NCI-H128 (cell line): ENCODE results near the gene AFG1L.
"Not testable (repeated sequence)": the region's sequence is repeated elsewhere in the genome, so short reads cannot be mapped to it uniquely, and the experiment has no call there.

ENCODE experiments used
- DNase-seq: peaks from one replicate; lab custom pipeline; 2025; ENCODE audit not compliant: unreplicated experiment; lab: John Stamatoyannopoulos, UW

The AFG1L gene

DNA sequence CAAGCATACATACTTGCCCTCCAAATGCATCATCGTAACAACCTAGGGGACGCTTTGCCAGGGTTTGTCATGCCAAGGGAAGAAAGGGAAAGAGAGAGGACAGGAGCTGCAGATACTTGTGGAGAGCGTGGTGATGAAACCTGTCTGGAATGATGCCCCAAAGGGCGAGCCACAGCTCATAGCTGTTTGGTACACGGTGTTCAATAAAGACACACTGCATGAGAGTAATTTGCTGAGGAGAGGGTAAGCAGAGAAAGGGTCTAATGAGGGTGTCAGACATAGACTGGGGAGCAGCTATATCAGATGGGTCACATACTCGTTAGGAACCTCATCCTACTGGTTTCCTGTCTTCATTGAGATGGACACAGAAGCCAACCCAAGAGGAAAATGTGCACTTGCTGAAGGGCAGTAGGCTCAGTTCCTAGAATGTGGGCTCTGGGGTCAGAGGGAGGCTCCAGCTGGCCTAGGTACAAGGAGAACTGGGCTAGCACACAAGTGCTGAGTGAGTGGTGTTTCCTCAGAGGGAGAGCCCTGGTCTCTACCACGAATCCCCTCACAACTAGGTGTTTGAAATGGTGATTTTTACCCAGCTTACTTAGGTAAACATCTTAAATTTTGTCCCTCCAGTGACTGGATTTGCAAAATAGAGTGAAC lies 260.7 kb downstream of the AFG1L start:
- no peak for DNase-seq

DNA sequence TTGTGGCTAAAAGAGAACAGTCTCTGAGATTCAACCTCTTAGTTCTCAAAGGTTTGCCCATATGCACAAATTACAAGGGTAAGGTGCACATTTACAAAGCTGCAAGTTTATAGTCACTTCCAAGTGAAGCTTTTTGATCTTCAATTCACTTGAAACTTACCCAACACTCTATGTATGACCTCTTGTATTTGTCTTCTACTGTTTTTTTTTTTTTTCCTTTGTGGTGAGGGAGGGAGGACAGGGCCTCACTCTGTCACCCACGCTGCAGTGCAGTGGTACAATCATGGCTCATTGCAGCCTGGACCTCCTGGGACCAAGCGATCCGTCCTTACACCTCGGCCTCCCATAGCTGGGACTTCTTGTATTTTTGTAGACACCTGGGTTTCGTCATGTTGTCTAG lies 261.4 kb downstream of the AFG1L start:
- no peak for DNase-seq

DNA sequence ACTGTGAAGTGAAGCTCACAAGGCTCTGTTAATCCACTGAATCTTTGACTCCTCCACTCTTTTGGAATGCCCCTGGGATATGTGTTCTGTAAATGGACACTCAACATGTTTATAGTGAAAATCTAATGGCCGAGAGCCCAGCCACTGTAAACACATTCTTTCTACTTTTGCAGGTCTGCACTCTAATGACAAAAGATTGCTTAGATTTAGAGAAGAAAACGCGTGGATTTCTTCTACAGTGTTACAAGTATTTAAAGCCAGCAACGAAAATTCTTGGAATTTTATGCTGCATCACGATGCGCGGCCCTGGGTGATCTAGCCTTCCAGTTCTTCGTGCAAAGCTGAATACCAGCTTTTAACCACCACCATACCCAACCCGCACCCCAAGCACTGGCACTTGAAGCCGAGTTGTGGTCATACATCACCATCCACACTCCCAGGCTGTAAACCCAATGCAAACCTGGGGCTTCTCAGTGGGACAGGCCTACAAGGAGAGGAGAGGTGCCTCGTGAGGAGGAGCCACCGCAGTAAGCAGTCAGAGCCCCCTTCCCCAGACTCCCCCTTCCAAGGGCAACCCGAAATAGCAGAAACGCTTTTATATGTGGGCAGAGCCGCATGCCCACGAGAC lies 262.1 kb downstream of the AFG1L start:
- DNase-seq, result no peak

DNA sequence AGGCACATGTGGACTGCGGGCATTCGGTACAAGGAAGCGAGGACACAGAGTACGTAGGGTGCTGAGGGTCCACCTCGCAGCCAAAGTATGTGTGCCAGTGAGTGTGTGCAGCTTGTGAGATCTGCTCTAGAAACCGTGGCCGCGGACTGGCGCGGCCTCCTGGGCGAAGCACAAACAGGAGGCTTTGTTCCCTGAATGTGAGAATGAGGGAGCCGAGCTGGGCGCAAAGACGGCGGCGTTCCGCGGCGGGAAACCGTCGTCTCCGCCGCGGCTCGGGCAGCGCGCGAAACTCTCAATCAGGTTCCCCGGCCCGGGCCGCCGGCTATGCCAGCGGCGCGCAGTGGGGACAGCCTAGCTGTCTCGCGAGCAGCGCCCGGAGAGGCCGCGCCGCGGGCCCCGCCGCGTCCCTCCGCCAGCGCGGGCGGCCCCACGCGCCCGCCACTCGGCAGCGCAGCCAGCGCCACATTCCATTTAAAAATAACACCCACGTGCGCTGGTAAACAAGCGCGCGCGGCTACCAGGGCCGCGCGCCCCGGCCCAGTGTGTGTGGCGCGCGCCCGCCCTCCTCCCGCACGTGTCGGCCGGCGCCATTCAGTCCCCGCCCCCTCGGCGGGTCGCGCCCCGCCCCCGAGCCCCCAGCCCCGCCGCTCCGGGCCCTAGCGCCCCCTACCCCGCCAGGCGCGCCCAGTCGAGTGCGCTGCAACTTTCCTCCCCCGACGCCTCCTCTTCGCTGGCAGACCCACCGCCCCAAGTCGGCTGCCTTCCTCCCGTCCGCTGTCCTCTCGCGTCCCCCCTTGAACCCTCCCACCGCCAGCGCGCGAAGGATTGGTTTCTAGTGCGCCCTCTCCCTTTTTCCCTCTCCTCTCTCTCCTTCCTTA lies 262.9 kb downstream of the AFG1L start:
- DNase-seq, result peak; percentile 80

DNA sequence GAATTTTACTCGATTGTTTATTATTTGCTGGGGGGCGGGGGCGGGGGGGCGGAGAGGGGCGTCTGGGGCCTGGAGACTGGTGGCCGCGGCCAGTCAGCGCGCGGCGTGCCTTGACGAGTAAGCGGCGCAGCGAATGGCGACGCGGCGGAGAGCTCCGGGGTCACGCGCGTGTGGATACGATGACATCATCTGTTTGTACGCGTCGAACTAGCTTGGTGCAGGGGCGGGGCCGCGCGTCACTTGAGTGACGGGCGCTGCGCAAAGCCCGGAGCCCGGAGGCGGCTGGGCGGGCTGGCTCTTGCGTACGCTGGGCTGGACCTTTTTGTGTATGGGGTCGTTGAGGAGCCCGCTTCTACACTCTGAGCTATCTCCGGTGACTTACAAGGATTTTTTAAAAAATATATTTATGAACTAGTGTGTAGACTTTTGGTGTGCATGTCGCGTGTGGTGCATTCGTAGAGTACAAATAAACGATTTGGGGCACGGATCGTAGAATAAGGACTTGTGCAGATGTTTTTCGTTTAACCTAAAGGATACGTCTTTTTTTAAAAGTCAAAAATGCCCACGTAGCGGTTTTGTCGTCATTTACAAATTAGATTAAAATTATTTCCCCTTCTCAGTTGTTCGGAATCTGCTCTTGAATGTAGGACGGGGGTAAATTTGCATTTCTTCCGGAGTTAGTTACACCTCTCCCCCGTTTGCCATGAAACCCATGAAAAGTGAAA lies 263.7 kb downstream of the AFG1L start:
- peak; percentile 97 for DNase-seq

DNA sequence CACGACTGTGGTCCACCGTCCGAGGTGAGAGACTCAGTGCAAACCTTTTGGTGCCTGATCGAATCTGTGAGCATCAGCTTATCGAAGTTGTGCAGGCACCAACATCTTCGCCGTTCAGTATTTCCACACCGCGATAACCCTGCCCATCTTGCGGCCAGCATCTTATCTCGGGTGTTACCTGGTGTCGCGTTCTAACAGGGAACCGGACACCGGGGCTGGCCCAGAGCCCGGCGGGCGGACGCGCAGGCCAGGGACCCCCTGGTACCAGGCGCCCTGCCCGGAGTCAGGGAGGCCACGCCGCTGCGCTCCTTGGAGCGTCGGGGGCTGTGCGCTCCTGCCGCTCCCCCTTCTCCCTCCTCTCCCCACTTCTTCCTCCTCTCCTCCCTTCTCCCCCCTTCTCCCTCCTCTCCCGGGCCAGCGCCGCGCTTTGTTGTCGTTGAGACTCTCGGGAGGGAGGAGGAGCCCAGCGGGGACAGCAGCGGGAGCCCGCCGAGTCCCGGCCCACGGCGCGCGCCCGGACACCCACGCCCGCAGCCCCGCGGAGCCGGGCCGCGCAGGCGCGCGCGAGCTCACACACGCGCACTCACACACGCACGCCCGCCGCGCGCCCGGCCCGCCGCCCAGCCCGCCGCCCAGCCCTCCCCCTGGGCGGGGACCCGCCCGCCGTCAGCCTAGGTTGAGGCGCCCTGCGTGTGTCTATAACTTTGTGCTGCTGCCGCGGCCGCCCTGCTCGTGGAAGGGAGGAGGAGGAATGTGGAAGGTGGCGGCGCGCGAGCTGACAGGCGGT lies 264.4 kb downstream of the AFG1L start:
- DNase-seq, result peak; percentile 83

DNA sequence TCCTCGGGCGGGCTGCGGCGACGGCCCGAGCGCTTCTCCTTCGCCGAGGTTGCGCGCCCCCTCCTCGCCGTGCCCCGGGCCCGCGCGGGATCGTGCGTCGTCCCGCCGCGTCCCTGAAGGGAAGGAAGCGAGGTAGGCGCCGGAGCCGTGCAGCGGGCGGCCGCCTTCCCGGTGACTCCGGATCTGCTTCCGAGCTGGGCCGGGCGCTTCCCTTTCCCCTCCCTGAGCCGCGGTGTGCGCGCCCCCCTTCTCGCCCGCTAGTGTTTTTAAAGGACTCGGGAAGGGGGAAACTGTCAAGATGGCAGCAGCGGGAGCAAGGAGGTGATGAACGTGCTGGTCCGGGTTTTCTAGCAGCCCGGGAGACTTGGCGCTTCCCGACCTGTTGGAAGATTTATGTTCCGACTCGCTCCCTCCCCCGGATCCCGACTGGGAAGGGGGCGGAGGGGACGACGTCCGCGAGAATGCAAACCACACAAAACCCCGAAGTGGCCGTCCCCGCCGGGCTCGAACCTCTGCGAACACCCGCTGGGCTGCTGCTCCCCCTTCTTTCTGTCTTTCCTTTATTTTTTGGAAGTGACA lies 265.1 kb downstream of the AFG1L start:
- peak; percentile 54 for DNase-seq

DNA sequence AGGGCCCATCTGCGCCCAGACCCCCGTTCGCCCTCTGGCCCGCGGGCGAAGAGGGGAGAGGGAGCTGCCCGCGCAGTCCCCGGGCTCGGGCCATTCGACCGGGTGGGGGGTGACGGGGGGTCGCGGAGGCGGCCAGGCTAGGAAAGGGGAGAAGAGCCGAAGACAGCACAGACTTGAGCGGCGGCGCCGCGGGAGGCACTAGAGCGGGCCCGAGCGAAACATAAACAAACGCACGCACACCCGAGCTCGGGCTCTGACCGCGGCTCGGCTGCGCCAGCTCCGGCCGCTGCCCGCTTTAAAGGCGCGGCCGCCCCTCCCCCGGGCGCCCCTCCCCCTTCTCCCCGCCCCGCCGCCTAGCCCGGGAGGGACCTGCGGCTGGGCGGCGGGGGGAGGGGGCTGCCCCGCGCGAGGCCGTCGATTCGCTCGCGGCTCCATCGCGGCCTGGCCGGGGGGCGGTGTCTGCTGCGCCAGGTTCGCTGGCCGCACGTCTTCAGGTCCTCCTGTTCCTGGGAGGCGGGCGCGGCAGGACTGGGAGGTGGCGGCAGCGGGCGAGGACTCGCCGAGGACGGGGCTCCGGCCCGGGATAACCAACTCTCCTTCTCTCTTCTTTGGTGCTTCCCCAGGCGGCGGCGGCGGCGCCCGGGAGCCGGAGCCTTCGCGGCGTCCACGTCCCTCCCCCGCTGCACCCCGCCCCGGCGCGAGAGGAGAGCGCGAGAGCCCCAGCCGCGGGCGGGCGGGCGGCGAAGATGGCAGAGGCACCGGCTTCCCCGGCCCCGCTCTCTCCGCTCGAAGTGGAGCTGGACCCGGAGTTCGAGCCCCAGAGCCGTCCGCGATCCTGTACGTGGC lies 265.8 kb downstream of the AFG1L start, which contains the start of gene FOXO3:
Gene FOXO3, plus strand, starts transcription at position 455 of the 846 bp plus-strand sequence. Its CDS starts 292 bp downstream, at position 747.
- peak; percentile 27 for DNase-seq

DNA sequence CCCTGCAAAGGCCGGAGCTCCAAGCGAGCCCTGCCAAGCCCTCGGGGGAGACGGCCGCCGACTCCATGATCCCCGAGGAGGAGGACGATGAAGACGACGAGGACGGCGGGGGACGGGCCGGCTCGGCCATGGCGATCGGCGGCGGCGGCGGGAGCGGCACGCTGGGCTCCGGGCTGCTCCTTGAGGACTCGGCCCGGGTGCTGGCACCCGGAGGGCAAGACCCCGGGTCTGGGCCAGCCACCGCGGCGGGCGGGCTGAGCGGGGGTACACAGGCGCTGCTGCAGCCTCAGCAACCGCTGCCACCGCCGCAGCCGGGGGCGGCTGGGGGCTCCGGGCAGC lies 266.4 kb downstream of the AFG1L start:
- not testable (repeated sequence) for DNase-seq

DNA sequence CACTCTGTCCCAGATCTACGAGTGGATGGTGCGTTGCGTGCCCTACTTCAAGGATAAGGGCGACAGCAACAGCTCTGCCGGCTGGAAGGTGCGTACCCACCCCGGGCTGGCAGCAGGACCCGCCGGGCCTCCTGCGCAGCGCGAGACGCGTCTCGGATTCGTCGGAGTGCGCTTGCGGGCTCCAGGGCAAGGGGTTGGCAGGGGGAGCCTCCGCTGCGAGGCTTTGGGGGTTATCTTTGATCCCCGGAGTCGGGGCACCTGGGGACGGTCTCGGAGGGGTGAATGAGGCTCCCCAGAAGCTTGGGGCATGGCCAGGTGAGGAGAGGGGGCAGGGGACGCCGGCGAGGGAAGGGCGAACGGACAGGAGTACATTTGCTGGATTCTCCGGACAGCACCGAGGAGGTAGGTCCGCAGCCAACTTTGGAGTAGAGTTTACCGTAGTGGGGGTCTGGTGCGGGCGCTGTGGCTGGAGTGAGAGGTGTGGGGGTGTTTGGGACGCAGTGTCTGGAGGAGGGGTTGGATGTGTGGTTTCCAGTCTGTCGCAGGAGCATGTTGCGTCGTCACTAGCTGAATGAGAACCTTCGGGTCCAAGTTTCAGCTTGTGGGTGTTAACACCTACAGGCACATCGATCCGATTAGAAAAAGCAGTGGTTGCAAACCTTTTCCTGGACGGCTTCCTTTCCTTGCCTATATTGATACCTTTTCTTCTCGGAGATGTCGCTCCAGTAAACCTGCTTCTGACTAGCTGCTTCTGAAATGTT lies 267.1 kb downstream of the AFG1L start:
- no peak for DNase-seq

DNA sequence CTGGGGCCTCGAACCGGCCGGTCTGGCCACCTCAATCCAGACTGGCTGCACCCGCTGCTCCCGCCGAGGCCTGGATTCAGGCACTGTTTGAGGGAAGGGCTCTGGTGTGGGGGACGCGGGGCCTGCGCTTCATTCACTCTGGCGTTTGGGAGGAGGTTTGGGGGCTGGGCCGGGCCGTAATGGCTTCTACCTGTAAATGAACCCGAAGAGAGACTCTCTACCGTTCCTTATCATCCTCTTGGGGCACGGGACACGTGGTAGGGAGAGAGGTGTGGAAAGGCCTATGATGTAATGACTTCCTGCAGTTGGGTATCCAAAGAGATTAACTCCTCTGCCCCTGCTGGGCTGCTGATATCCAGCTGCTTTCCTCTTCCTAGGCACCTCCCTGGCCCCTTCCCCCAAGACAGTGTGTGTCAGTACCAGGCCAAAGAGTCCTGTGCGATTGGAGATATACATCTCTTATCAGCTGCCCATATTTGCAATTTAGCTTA lies 267.7 kb downstream of the AFG1L start:
- DNase-seq, result no peak

DNA sequence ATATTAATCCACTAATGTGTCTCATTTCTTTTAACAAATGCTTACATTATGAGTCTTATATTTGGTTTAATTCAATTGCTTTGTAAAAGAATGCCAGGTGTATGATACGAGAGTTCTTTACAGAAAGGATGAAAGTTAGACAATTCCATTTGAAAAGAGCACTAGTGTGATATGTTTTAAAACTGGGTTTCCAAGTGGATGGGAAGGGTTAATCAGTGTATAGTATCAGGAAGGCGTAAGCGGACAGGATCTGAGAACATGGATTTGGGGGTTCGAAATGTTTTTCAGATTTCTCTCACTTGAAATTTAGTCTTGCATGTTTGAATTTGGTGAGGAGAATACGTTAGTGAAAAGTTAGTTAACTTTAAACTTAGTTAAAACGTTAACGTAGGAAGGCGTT lies 268.4 kb downstream of the AFG1L start:
- no peak for DNase-seq

DNA sequence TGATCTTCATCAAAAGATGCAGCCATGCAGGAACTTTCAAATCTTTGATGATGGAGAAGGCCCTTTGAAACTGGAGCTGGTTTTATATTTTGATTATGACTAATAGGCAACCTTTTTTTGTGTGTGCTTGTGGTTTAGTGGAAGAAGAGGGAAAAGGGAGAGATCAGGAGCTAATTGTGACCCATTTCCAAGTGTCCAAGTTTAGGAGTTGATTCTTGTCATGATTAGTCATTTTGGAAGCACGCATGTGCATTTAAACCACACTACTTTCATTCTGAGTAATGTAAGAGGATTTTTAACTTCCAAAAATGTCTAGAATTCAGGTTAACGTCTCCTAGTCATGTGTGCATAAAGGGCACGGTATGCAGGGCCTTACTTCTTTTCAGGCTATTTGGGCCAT lies 269.3 kb downstream of the AFG1L start:
- DNase-seq, result no peak

DNA sequence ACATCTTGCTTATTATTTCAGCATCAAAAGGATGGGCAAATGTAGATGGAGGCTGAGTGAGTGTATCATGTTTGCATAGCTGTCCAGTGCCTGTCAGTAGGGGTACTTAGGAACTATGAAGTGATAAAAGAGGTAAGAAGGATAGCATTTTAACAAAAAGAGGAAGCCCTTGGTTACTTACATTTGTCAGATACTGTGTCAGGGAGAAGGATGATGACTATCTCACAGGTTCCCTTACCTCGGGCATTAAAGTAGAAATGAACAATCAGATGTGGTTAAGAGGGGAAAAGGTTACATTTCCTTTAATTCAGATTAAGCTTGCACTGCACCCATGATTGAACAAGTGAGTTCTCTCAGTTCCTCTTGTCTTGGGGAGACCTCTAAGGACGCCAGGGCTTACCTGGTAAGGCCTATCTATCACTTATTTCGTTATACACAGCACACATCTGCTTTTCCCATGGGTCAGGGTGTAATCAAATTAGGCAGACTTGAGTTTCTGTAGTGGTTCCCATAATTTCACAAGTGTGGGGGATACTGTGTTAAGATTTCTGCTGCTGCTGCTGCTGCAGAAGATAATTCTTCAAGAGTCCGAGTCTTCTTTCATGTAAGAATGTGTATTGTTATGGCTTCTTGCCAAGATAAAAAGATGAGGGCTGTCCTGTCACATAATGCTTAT lies 270.4 kb downstream of the AFG1L start:
- no peak for DNase-seq

DNA sequence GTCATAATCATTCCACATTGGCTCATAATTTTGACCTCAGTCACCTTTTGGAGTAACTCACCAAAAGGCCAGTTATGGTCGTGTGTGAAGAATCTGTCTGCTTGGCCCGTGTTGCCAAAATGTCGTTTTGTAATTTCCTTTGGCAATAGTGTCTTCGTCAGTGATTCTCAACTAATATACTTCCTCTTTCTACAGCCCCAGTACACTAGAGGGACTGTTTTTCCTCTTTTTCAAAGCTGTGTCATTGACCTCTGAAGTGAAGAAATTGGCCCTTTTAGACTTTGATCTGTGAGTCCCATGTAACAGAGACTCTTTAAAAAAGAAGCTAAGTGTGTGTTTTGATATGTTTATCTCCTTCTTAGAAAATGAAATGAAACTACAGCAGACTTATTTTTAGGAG lies 271.0 kb downstream of the AFG1L start:
- DNase-seq, result no peak

DNA sequence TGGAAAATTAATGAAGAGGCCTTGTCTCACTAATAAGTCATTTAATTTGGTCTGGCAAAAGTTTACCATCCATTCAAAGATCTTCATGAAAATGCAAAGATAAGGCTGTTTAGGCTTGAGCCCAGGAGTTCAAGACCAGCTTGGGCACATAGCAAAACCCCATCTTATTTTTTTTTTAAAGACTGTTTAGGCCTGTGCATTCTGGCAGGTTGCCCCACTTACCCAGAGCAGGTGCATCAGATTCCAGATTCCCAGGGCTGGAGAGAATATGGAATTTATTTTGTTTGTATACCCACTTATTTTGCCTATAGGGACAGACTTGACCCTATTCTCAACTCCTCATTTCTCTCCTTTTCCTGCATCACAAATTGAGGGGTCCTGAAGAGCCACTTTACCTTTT lies 271.6 kb downstream of the AFG1L start:
- no peak for DNase-seq

DNA sequence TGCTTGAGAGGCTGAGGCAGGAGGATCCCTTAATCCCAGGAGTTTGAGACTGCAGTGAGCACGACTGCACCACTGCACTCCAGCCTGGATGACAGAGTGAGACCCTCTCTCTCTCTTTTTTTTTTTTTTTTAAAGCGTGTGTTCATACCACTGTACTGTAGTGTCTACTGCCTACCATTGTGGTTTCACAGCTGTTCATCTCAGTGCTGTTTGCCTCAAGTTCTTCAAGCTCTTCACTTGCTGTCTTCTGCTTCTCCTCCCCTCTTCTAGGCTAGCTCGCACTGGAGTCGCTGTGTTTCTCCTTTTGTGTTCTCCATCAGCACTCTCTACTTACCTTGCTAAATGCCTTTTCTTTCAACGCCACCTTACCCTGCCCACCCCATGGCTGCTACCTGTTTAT lies 273.2 kb downstream of the AFG1L start:
- no peak for DNase-seq
